Activated CD4-positive, alpha-beta memory T cell treated with anti-CD3 and anti-CD28 coated beads for 36 hours (primary cell): ENCODE measurements around the gene DCUN1D4. TPM values are rescaled to one million over a fixed set of nuclear protein-coding genes. Genes with fewer than 3 reads are reported as not detected.
"Not testable (repeated sequence)": the region's sequence is repeated elsewhere in the genome, so short reads cannot be mapped to it uniquely, and the experiment has no call there.

ENCODE experiments used
- CTCF ChIA-PET: fragments of 350-600 bp; sonication (Branson Sonifier 250); formaldehyde crosslinking; loops from one replicate; lab custom pipeline; 2021; ENCODE audit warnings: antibody characterized with exemption, inconsistent platforms; lab: Charles Lee
- POLR2A ChIA-PET: fragments of 350-600 bp; sonication (Branson Sonifier 250); formaldehyde crosslinking; loops from one replicate; lab custom pipeline; 2021; ENCODE audit warnings: antibody characterized with exemption; lab: Charles Lee
- DNase-seq: peaks from one replicate; pipeline ENCODE4 v3.0.0-alpha.2; 2020
- H3K27ac Mint-ChIP-seq: one replicate; pipeline ENCODE4 v1.8.0; 2021; ENCODE audit warnings: mixed read lengths
- H3K27me3 Mint-ChIP-seq: one replicate; pipeline ENCODE4 v1.8.0; 2021; ENCODE audit warnings: mixed read lengths
- H3K36me3 Mint-ChIP-seq: one replicate; pipeline ENCODE4 v1.8.0; 2021; ENCODE audit warnings: mixed read lengths
- H3K4me1 Mint-ChIP-seq: one replicate; pipeline ENCODE4 v1.8.0; 2021; ENCODE audit warnings: low read depth, mixed read lengths
- H3K4me3 Mint-ChIP-seq: one replicate; pipeline ENCODE4 v1.8.0; 2021; ENCODE audit warnings: mild to moderate bottlenecking, mixed read lengths
- H3K9me3 Mint-ChIP-seq: one replicate; pipeline ENCODE4 v1.8.0; 2021; ENCODE audit warnings: mixed read lengths
- intact Hi-C: fragments of 100-400 bp; cut with micrococcal nuclease; formaldehyde crosslinking; loops from one replicate; pipeline ENCODE4 v1.15.1; 2023
- total RNA-seq, 2 experiments: library from RNA; stranded (reverse); gene quantifications; one replicate each; pipeline ENCODE4 v1.2.3, GENCODE V29; 2021

Gene DCUN1D4
- total RNA-seq, 2 experiments from 2014 or later: 23.5 to 25.1 TPM

DNA sequence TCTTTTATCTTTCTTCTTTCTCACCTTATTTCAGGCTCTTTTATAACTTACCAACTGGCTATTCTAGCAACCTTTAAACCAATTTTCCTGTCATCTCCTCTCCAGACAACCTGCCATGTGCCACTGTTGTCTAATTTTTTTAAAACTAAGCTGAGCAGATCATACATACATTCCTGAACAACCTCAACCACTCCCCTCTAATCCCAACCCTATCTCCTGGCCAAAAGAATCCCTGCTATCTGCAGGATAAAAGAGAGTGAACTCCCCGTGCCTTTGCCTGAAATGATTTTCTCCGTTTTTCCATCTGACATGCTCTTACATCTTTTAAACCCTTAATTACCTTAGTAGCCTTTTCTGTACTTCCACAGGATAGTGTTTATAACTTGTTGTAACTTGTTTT, 35.5 kb downstream of the DCUN1D4 start:
- no peak overlapping the region for H3K4me3 Mint-ChIP-seq
- intact Hi-C loops: no loop called here
- H3K36me3 Mint-ChIP-seq: peaks cover 57% of the 10 kb centered on the region
- peaks cover 3% of the 10 kb centered on the region for H3K9me3 Mint-ChIP-seq
- POLR2A ChIA-PET: no interaction called here
- CTCF ChIA-PET: interaction anchor here (1.1 kb wide), 1 partner anchor 43 kb away, joined by 3 read pairs; no protein-coding TSS in a partner anchor
- DNase-seq: no peak
- no peaks in the 10 kb centered on the region for H3K4me1 Mint-ChIP-seq
- no peaks in the 10 kb centered on the region for H3K27me3 Mint-ChIP-seq
- no peak overlapping the region for H3K27ac Mint-ChIP-seq

DNA sequence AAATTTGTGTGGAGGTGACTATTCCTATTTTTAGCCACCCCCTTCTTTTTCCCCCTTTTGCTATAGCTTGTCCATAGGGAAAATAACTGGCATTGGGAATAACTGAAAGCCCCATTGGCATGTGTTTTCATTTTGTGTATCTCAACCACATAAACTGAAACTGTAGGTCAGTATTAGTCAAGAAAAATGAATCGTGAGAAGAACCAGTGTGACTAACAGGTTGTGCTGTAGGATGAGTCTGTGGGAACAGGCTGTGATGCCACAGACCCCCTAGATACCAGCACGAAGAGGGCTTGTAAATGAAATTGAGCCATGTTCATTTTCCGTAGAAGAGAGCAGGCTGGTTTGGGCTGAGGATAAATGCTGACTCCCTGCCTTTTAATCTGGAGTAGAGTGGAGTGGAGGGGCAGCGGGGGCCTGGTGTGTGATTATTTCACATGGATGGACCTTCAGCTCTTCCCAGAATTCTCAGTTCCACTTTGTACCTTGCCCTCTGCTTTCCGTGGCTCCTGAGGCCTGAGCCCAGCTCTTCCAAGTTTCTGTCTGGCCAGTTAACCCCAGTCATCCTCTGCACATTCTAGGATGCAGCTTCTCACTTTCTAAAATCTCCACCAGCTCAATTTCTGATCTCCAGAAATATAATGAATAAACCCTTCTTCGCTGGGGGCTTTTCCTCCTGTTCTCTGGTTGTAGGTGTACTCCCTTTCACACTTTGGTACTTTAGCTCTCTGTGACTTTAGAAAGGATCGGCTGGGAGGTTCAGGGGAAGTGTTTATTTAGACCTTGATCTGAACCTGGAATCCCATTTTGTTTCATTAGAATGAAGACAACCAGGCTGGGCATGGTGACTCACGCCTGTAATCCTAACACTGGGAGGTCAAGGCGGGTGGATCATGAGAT, 37.3 kb downstream of the DCUN1D4 start:
- H3K4me3 Mint-ChIP-seq: no peak overlapping the region
- peaks cover 3% of the 10 kb centered on the region for H3K9me3 Mint-ChIP-seq
- intact Hi-C loops: no loop called here
- ChIA-PET POLR2A (no interaction called here), CTCF (interaction anchor here (0.9 kb wide), 1 partner anchor 15 kb away, joined by 3 read pairs; no protein-coding TSS in a partner anchor)
- H3K27me3 Mint-ChIP-seq: no peaks in the 10 kb centered on the region
- DNase-seq: no peak
- H3K27ac Mint-ChIP-seq: no peak overlapping the region
- H3K4me1 Mint-ChIP-seq: no peaks in the 10 kb centered on the region
- H3K36me3 Mint-ChIP-seq: peaks cover 40% of the 10 kb centered on the region

DNA sequence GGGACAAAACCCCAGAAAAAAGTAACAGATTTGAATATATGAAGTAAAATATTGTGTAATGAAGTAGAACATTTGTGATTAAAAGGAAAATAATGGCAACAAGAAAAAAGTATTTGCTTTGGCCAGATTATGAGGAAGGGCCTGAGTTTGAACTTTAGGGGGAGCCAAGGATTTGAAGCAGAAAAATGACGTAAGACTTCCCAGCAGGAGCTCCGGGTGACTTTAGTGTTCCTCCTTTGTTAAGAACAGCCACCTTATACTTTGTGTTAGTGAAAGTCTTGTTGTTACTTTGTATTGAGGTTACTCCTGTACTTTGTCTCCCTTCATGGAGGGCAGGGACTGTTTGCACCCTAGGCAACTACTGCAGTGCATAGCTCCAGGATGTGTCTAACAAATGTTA, 41.1 kb downstream of the DCUN1D4 start:
- DNase-seq: no peak
- ChIA-PET POLR2A (no interaction called here), CTCF (no interaction called here)
- H3K36me3 Mint-ChIP-seq: peaks cover 26% of the 10 kb centered on the region
- H3K27me3 Mint-ChIP-seq: no peaks in the 10 kb centered on the region
- intact Hi-C loops: no loop called here
- no peaks in the 10 kb centered on the region for H3K4me1 Mint-ChIP-seq
- H3K27ac Mint-ChIP-seq: no peak overlapping the region
- no peaks in the 10 kb centered on the region for H3K9me3 Mint-ChIP-seq
- H3K4me3 Mint-ChIP-seq: no peak overlapping the region

DNA sequence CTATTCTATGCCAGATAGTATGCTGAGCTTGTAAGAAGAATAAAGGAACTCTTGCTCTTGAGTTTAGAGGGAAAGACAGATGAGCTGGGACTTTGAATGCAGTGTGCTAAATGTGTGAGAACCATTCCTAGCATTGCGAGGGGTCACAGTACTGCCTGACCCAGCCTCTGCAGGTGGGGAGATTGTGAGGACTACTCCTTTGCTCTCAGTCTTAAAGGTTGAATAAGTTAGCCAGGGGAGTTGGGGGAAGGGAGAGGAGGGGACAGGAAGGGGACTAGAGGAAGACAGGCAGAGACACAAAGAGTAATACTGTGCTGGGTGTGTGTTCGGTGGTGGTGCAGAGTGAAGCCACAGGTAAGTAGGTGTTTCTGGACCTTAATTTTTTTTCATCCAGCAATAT, 41.7 kb downstream of the DCUN1D4 start:
- H3K4me1 Mint-ChIP-seq: no peaks in the 10 kb centered on the region
- peaks cover 23% of the 10 kb centered on the region for H3K36me3 Mint-ChIP-seq
- no peak for DNase-seq
- H3K27ac Mint-ChIP-seq: no peak overlapping the region
- intact Hi-C loops: no loop called here
- H3K27me3 Mint-ChIP-seq: no peaks in the 10 kb centered on the region
- ChIA-PET CTCF (no interaction called here), POLR2A (no interaction called here)
- no peak overlapping the region for H3K4me3 Mint-ChIP-seq
- H3K9me3 Mint-ChIP-seq: no peaks in the 10 kb centered on the region

DNA sequence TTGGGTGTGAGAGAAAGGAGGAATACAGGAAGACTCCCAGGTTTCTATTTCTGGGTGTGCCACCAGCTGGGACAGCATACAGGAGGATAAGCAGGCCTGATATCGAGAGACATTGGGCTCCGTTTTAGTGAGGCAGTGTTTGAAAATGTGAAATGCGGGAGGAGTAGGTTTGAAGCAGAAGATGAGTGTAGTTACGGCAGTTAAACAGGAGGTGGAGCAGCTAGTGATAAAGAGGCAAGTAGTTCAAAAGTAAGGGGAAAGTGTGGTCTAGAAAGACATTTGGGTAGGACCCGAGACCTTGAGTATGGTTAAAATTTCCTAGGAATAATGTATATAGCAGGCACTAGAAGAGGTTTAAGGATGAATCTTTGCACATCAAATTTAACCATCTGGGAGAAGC, 42.4 kb downstream of the DCUN1D4 start:
- Mint-ChIP-seq H3K36me3 (peaks cover 27% of the 10 kb centered on the region), H3K9me3 (no peaks in the 10 kb centered on the region), H3K4me3 (no peak overlapping the region), H3K27ac (no peak overlapping the region), H3K27me3 (no peaks in the 10 kb centered on the region), H3K4me1 (no peaks in the 10 kb centered on the region)
- POLR2A ChIA-PET: no interaction called here
- intact Hi-C loops: no loop called here
- CTCF ChIA-PET: interaction anchor here (0.6 to 1.0 kb wide), 2 partner anchors 33 to 53 kb away, joined by 3 read pairs; no protein-coding TSS in a partner anchor
- DNase-seq: no peak

DNA sequence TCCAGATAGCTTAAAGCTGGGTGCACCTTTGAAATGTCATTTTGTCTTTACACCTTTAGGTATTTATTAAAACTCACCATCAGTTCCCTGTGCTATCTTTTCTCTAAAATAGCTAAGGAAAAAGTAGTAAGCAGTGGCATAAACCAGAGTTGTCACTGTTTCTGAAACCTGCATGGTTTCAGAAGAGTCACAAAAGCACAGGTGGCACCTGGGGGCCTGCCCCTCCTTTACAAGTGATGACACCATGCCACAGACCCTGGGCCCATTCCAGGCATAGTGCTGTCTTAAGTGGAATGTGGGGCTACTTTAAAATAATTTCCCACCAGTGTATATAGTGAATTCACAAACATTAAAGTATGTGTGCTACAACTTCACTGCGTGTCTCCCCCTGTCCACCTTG, 47.8 kb downstream of the DCUN1D4 start:
- Mint-ChIP-seq H3K4me1 (peaks cover 9% of the 10 kb centered on the region), H3K27ac (no peak overlapping the region)
- intact Hi-C loops: loop anchor here (10.0 kb wide), 1 partner anchor 134 kb away; the partner anchor contains the start of gene LRRC66

DNA sequence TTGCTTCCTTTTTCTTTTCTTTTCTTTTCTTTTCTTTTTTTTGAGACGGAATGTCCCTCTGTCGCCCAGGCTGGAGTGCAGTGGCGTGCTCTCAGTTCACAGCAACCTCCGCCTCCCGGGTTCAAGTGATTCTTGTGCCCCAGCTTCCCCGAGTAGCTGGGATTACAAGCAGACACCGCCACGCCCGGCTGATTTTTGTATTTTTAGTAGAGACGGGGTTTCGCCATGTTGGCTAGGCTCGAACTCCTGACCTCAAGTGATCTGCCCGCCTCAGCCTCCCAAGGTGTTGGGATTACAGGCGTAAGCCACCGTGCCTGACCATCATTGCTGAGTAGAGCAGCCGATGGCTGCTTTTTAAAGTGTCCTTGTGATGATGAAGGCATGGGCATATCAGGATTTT, 50.4 kb downstream of the DCUN1D4 start:
- Mint-ChIP-seq H3K36me3 (peaks cover 16% of the 10 kb centered on the region), H3K4me1 (peaks cover 12% of the 10 kb centered on the region)
- POLR2A ChIA-PET, H3K4me3 Mint-ChIP-seq, CTCF ChIA-PET, H3K9me3 Mint-ChIP-seq, H3K27ac Mint-ChIP-seq, DNase-seq, H3K27me3 Mint-ChIP-seq: not testable (repeated sequence)
- intact Hi-C loops: loop anchor here (10.0 kb wide), 1 partner anchor 131 kb away; the partner anchor contains the start of gene LRRC66

More for the DNA sequence above, 47.8 kb downstream of the DCUN1D4 start:
- H3K4me3 Mint-ChIP-seq: no peak overlapping the region
- DNase-seq: no peak
- peaks cover 19% of the 10 kb centered on the region for H3K36me3 Mint-ChIP-seq
- CTCF ChIA-PET: no interaction called here
- POLR2A ChIA-PET: no interaction called here
- H3K9me3 Mint-ChIP-seq: no peaks in the 10 kb centered on the region
- H3K27me3 Mint-ChIP-seq: no peaks in the 10 kb centered on the region

DNA sequence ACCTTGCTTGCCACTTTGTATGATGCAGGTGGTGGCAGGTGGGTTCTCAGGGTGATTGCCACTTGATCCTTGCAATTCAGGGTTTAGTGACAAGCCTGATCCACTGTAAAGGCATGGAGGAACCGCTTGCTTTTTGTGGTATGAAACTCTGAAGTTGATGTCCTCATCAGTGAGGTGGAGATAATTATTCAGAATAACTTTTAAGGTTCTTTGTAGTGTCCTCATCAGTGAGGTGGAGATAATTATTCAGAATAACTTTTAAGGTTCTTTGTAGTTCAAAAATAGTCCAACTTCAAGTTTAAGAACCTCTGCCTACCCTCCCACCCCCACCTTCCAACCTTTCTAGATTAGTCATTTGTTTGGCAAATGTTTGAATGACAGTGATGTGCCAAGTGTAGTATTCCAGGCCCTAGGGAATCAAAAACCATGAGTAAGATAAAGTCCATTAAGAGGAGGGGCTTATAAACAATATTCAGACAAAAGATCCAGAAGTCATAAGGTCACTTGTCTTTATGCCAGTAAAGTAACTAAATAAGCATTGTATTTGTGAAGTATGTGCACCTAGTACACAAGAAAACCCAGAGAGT, 51.2 kb downstream of the DCUN1D4 start:
- no peaks in the 10 kb centered on the region for H3K9me3 Mint-ChIP-seq
- CTCF ChIA-PET: no interaction called here
- no peak overlapping the region for H3K4me3 Mint-ChIP-seq
- no peak overlapping the region for H3K27ac Mint-ChIP-seq
- POLR2A ChIA-PET: no interaction called here
- no peaks in the 10 kb centered on the region for H3K27me3 Mint-ChIP-seq
- H3K36me3 Mint-ChIP-seq: peaks cover 20% of the 10 kb centered on the region
- no peak for DNase-seq
- peaks cover 12% of the 10 kb centered on the region for H3K4me1 Mint-ChIP-seq
- intact Hi-C loops: loop anchor here (2.0 to 10.0 kb wide), 2 partner anchors 49 to 131 kb away; partner anchors contain the start of gene LRRC66

DNA sequence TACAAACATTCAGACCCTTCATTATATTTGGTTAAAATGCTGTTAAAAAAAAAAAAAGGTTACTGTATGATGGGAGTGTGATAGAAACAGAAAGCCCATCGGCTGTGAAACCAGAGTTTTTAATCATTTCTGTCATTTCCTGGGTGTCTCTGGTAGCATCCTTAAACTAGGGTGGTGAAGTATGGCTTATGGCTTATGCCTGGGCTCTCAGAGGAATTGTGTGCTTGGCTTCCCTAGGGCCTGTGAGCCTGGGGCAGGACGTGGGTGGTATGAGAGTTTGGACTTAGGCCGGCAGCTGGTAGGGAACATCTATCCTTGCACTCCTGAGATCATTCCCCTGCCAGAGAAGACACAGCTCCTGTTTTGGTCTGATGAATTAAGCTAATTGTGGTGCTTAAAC, 52.2 kb downstream of the DCUN1D4 start:
- DNase-seq: no peak
- no peaks in the 10 kb centered on the region for H3K9me3 Mint-ChIP-seq
- CTCF ChIA-PET: interaction anchor here (0.6 to 1.6 kb wide), 6 partner anchors 9 to 47 kb away, joined by 3 to 4 read pairs (median 3); no protein-coding TSS in a partner anchor
- H3K27ac Mint-ChIP-seq: no peak overlapping the region
- no peaks in the 10 kb centered on the region for H3K27me3 Mint-ChIP-seq
- H3K36me3 Mint-ChIP-seq: peaks cover 22% of the 10 kb centered on the region
- POLR2A ChIA-PET: interaction anchor here (0.6 kb wide), 1 partner anchor 18 kb away, joined by 3 read pairs; no protein-coding TSS in a partner anchor
- H3K4me1 Mint-ChIP-seq: peaks cover 12% of the 10 kb centered on the region
- H3K4me3 Mint-ChIP-seq: no peak overlapping the region
- intact Hi-C loops: loop anchor here (2.0 to 10.0 kb wide), 2 partner anchors 50 to 130 kb away; partner anchors contain the start of gene LRRC66

DNA sequence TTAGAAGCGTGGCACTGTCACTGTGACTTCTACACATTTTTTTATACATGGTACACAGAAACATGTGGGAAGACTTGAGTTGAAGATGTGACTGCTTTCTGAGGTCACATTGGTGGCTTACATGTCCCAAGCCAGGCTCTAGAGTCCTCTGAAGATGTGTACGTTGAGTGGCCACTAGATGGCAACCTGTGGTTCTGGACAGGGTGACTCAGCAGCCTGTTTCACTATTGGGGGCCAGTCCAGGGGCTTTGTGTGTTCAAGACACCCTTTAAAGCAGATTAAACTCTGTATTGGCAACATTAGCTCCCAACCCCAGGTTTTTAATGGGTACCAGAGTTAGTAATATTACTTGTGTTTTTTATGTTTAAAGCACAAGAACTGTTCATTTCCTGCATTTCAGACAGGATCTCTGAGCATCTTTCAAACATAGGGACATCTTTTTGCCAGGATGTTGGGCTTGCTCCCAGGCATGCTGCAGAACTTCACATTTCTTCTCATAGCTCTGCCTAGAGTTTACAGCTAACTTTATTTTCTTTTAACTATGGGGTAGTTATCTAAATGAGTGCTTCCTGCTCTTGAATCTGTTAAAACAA, 53.0 kb downstream of the DCUN1D4 start:
- no peaks in the 10 kb centered on the region for H3K27me3 Mint-ChIP-seq
- CTCF ChIA-PET: interaction anchor here (0.7 to 1.6 kb wide), 11 partner anchors 9 to 64 kb away, joined by 3 to 5 read pairs (median 3); no protein-coding TSS in a partner anchor
- H3K4me1 Mint-ChIP-seq: peaks cover 12% of the 10 kb centered on the region
- no peak overlapping the region for H3K4me3 Mint-ChIP-seq
- no peaks in the 10 kb centered on the region for H3K9me3 Mint-ChIP-seq
- H3K36me3 Mint-ChIP-seq: peaks cover 22% of the 10 kb centered on the region
- POLR2A ChIA-PET: no interaction called here
- peak; percentile 62 for DNase-seq
- intact Hi-C loops: loop anchor here (2.0 to 10.0 kb wide), 2 partner anchors 51 to 129 kb away; partner anchors contain the start of gene LRRC66
- H3K27ac Mint-ChIP-seq: no peak overlapping the region

DNA sequence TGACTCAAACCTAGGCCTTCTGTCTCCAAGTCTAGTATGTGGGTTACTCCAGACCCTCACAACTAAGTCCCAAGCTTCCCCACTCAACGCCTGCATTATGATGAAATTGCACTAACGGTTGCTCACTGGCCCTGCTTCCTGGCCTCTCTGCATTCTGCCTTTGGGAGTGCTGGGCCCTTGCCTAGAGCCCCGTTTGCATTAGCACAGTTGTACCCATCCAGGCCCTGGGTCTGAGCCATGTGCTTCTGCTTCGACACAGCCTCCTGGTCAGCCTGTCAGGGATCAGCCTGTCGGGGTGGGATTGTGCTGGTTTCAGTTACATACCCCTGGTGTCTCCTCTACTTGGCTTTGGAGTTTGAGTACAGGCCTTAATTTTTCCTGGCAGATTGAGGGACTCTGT, 58.4 kb downstream of the DCUN1D4 start:
- peaks cover 4% of the 10 kb centered on the region for H3K4me1 Mint-ChIP-seq
- H3K4me3 Mint-ChIP-seq: no peak overlapping the region
- DNase-seq: no peak
- no peaks in the 10 kb centered on the region for H3K9me3 Mint-ChIP-seq
- H3K27ac Mint-ChIP-seq: no peak overlapping the region
- H3K36me3 Mint-ChIP-seq: peaks cover 51% of the 10 kb centered on the region
- POLR2A ChIA-PET: no interaction called here
- CTCF ChIA-PET: no interaction called here
- H3K27me3 Mint-ChIP-seq: no peaks in the 10 kb centered on the region
- intact Hi-C loops: no loop called here
